Measurements from ENCODE around the gene LGR6.

LGR6 gene

DNA sequence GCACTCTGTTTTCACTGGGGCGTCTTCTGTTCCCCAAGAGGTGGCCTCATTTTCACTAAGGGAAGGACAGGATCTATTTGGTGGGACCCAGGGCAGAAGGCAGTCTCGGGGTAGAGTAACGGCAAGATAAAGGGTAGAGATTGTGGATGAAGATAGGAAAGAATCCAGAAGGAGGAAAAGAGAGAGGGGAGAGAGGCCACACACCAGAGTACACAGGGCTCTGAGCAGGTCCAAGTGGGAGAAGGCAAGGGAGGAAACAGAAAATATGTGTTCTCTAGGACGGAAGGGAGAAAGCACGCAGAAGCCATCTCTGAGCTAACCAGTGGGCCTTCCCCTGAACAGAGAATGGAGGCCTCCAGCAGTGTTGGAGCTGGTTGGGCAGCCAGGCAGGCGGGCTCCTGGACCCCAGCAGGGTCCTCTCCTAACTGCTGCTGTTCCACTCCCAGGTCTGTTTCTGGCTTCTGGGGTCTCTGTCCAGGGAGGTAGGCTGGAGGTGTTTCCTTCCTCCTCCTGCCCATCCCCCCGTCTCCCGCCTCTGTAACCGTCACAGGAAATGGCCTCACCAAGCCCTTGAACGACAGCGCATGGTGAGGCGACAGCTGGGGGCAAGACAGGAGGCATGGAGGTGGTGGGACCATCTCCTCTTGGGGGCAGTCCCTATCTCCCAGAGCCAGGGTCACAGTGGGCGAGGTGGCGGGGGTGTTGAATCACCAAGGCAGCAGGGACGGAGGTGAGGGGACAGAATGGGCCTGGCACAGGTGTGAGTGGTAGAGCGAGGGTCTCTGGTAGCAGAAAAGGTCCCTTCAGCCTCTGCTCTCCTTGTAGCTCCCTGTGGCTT lies 33.8 kb upstream of the LGR6 start:
- no peak for DNase-seq (ENCODE audit: low read depth)
- no peak overlapping the region for H3K4me3 ChIP-seq (ENCODE audit: low read depth, low read length)
- in situ Hi-C loops (cut with HindIII; ENCODE audit: low sequenced_read_pairs), result no loop called here
- TF ChIP-seq, protein P1, sequence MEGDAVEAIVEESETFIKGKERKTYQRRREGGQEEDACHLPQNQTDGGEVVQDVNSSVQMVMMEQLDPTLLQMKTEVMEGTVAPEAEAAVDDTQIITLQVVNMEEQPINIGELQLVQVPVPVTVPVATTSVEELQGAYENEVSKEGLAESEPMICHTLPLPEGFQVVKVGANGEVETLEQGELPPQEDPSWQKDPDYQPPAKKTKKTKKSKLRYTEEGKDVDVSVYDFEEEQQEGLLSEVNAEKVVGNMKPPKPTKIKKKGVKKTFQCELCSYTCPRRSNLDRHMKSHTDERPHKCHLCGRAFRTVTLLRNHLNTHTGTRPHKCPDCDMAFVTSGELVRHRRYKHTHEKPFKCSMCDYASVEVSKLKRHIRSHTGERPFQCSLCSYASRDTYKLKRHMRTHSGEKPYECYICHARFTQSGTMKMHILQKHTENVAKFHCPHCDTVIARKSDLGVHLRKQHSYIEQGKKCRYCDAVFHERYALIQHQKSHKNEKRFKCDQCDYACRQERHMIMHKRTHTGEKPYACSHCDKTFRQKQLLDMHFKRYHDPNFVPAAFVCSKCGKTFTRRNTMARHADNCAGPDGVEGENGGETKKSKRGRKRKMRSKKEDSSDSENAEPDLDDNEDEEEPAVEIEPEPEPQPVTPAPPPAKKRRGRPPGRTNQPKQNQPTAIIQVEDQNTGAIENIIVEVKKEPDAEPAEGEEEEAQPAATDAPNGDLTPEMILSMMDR (IDR thresholded peaks at IDR 0.05; ENCODE audit: low read depth, low read length, missing control alignments), result no peak

DNA sequence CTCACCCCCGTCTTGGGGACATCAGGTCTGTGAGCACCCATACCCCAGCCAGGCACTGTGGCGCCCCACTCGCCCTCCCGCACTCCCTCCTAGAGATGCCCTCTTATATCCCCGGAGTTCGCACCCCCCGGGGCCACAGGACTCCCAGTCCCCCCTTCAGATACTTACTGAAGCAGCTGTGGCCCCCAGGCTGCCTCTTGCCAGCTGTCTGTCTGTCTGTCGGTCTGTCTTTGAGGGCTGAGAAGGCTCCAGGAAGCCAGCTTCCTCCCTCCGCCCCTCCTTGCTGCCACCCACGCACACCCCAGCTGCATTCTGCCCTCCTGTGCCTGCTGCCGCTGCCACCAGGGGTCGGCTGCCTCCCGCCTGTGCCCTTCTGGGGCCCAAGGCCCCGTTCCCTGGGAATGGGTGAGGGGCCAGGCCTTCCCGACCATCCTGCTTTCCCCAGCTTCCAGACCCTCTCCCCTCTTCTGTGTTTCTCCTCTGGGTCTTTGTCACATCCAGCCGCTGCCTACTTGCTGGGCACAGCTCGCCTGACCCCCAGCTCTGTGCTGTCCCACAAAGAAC lies 33.1 kb upstream of the LGR6 start, which contains the start of gene PTPN7:
Gene PTPN7, minus strand, starts transcription at position 226 of the 564 bp plus-strand sequence. CDS start 1,200 bp downstream, outside the sequence.
- no peak for DNase-seq (ENCODE audit: low read depth)
- no peak within 1 kb of the TSS for H3K4me3 ChIP-seq (ENCODE audit: low read depth, low read length)
- in situ Hi-C loops (cut with HindIII; ENCODE audit: low sequenced_read_pairs), result no loop called here
- TF ChIP-seq, protein P1 (IDR thresholded peaks at IDR 0.05; ENCODE audit: low read depth, low read length, missing control alignments), result no peak

DNA sequence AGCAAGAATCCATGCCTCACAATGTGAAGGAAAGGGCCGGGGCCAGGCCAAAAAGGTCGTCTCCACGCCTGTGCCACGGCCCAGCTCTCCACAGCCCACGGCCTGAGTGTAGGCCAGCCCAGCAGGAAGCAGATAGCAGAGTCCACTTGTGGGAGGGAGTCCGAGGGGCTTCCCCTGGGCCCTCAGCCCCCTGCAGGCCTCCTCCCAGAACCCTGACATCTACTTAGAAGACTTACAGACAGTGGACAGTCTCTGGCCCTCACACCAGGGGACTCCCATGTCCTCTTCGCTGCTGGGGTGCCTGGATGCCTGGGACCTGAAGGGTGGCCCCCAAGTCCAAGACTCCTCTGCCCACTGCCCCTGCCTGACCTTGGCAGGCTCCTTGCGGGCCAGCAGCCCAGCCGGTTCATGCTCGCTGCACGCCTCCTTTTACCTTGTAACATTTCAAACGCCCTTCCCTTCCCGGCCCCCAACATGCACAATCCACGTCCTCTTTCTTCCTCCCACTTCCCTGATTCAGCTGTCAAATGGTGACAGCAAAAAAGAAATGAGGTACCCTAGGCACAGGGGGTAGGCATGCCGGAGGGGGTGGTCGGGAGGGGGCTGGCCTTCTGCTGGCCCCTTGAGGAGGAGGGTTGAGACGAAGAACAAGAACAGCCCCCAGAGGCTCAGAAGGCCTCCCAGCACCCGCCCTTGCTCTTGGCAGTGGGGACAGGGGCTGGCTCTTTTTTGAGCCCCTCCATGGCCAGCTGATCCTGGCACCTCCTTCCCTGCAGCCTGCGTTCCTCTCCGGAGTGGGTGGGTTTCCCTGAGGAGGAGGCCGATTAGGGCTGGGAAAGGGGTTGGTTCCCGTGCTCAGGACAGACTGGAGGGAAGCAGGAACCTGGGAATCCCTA lies 32.2 kb upstream of the LGR6 start:
- no peak for DNase-seq (ENCODE audit: low read depth)
- no peak overlapping the region for H3K4me3 ChIP-seq (ENCODE audit: low read depth, low read length)
- TF ChIP-seq, protein P1 (IDR thresholded peaks at IDR 0.05; ENCODE audit: low read depth, low read length, missing control alignments), result no peak
- in situ Hi-C loops (cut with HindIII; ENCODE audit: low sequenced_read_pairs), result no loop called here

- H3K4me3 ChIP-seq (ENCODE audit: low read depth, low read length), result no peak overlapping the region
- TF ChIP-seq, protein P1 (IDR thresholded peaks at IDR 0.05; ENCODE audit: low read depth, low read length, missing control alignments), result no peak
- no peak for DNase-seq (ENCODE audit: low read depth)
- in situ Hi-C loops (cut with HindIII; ENCODE audit: low sequenced_read_pairs), result no loop called here
Observed at GRCh38 chr1:202162047-202162417, 31.6 kb upstream of the LGR6 start.

DNA sequence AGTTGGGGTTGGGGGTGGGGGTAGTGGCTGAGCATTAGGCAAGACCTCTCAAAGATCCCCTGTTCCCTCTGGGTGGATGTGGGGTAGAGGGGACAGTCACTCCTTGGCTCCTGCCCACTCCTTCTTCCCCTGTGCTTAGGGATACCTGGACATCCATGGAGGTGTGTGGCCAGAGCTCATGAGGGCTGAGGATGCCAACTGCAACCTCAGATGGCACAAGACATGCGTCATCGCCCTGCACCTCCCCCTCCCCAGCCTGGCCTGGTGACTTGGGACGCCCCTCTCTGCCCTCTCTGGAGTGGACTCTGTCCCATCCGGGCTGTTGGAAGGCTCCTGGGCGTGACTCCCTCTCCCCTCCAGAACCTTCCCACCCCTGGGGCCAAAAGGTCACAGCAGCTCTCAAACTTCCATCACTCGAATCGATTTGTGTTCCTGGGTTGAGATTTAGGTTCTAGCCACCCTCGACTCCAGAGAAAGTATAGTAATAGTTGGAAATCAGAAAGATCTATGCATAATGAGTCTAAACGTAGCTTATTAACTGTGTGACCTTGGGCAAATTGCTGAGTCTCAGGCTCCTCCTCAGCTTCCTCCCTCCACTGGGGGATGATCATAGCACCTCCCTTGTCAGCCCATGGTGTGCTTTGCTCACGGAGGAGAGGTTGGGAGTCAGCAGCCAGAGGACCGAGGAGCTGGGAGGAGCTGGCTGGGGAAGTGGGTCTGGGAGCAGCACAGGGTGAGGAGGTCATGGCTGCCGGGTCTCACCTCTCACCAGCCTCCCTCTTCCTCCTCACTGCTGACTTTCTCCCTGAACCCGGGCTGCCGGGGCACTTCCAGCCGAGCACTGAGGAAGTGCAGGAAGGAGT lies 30.9 kb upstream of the LGR6 start:
- TF ChIP-seq, protein P1 (IDR thresholded peaks at IDR 0.05; ENCODE audit: low read depth, low read length, missing control alignments), result no peak
- H3K4me3 ChIP-seq (ENCODE audit: low read depth, low read length), result no peak overlapping the region
- in situ Hi-C loops (cut with HindIII; ENCODE audit: low sequenced_read_pairs), result no loop called here
- DNase-seq (ENCODE audit: low read depth), result no peak
